Stimulated activated CD8-positive, alpha-beta memory T cell treated with anti-CD3 and anti-CD28 coated beads, Interleukin-15, amount 100 ng/mL, for 48 hours (primary cell): Measurements from ENCODE around the gene SP6.

ENCODE experiments used
- DNase-seq, 2 donors: peaks; one replicate each; pipeline ENCODE4 v3.0.0-alpha.2; 2020; ENCODE audit warnings: low read depth in 2 of 2

Gene SP6

GRCh38 chr17:47836601-47837000 is 14.4 kb downstream of the SP6 start:
- no peak for DNase-seq

- no peak for DNase-seq
Observed at GRCh38 chr17:47834756-47835155, 16.2 kb downstream of the SP6 start.

- DNase-seq: no peak
Observed at GRCh38 chr17:47831934-47832327, 19.0 kb downstream of the SP6 start.

- DNase-seq: peak; percentile 90 to 91
Observed at GRCh38 chr17:47831003-47831933, 19.7 kb downstream of the SP6 start, which contains the start of the genes LRRC46 and MRPL10. Gene LRRC46, plus strand, starts transcription at chr17:47831670. Its CDS starts 320 bp downstream, at chr17:47831990. Gene MRPL10, minus strand, starts transcription at chr17:47831541. Its CDS starts 30 bp downstream, at chr17:47831511.

- no peak for DNase-seq
Observed at GRCh38 chr17:47830396-47831002, 20.5 kb downstream of the SP6 start.

- no peak for DNase-seq
Observed at GRCh38 chr17:47829870-47830269, 21.1 kb downstream of the SP6 start.

- no peak for DNase-seq
Observed at GRCh38 chr17:47823519-47823918, 27.4 kb downstream of the SP6 start.

- no peak for DNase-seq
Observed at GRCh38 chr17:47822785-47823184, 28.2 kb downstream of the SP6 start.

- peak; percentile 74 to 75 for DNase-seq
Observed at GRCh38 chr17:47821424-47822391, 29.3 kb downstream of the SP6 start, which contains the start of gene OSBPL7. Gene OSBPL7, minus strand, starts transcription at chr17:47821794. Its CDS starts 1,516 bp downstream, at chr17:47820278.

GRCh38 chr17:47821031-47821423 is 29.9 kb downstream of the SP6 start:
- no peak for DNase-seq

- DNase-seq: no peak
Observed at GRCh38 chr17:47820033-47820789, 30.8 kb downstream of the SP6 start.

- DNase-seq: no peak
Observed at GRCh38 chr17:47819475-47819874, 31.5 kb downstream of the SP6 start.

GRCh38 chr17:47818002-47818695 is 32.8 kb downstream of the SP6 start:
- no peak for DNase-seq

- DNase-seq: no peak
Observed at GRCh38 chr17:47816947-47817346, 34.0 kb downstream of the SP6 start.

GRCh38 chr17:47816111-47816735 is 34.7 kb downstream of the SP6 start:
- no peak for DNase-seq

GRCh38 chr17:47815106-47815918 is 35.7 kb downstream of the SP6 start:
- DNase-seq: no peak

GRCh38 chr17:47813512-47814031 is 37.4 kb downstream of the SP6 start:
- DNase-seq: no peak

- DNase-seq: no peak
Observed at GRCh38 chr17:47813077-47813476, 37.9 kb downstream of the SP6 start.
